A204.1 (cell line): ENCODE measurements around the gene ARNT2.

Source experiments
- FAIRE-seq: peaks from 2 replicates; lab custom pipeline; 2012; peaks lifted over from hg19 to GRCh38; lab: Jason Lieb, UNC

The ARNT2 gene

DNA sequence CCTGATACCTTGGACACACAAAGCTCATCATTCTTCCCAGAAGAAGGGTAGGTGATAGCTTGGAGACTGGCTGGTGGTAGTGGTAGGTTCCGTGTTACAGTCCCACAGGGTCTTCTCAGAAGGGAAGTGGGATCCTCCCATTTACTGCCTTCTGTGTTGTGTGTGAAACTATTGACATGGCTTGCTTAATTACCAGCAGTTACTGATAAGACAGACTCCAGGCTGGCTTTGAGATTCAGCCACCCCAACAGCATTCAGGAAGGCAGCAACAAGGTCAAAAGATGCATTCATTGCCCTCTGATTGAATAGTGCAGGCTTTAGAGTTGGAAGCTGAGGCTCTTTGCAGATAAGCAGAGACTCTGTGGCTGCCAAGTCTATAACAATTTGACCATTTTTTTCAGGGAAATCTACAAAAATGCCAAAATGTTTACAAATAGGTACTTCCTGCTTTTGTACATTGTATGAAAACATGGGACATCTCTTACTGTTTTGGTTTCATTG lies 7.7 kb downstream of the ARNT2 start:
- FAIRE-seq = no peak

DNA sequence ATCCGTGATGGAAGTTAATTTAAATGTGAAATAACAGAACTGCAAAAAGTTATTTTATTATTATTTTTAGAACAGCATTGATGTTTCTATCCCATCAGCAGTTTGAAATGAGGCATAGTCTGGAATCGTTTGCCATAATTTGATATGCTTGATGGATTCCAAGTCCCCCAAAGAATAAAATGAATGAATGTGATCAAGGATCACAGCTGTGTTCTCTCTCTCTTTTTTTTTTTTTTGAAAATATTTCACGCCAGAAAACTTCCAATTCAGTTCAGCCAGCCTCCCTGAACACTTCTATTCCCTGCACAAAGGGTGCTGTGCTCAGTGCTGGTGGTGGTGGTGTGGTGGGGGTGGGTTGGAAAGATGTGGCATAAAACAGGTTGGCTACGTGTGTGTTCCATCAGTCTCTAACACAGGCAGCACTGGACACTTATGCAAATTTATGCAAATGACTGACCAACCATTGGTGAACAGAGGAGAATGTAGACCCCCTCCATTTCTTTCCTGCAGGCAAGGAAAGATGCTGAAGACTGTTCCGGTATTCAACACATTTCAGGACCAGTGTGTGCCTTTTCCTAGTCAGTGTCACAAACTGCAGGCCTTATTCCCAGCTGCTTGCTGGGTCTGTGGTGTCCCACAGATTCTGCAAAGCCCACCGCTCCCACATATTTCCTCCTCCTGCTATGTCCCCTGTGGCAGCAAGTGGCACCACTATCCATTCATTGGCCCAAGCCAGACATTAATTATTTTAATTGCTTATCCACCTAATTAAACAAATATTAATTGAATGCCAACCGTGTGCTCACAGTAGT lies 10.6 kb downstream of the ARNT2 start:
- no peak for FAIRE-seq

DNA sequence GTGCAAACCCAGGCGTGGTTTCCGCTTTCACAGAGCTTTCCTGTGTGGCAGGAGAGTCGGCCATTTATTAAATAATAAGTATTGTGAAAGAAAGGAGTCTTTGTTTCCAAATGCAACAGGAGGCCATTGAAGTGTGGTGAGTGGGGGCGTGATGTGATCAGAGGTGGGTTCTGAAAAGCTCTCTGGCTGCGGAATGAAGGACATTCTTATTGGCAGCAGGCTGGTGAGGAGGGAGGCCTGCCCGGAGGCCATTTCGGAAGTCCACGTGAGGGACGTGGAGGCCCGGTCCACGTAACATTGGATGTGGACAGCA lies 11.1 kb downstream of the ARNT2 start:
- FAIRE-seq = no peak

DNA sequence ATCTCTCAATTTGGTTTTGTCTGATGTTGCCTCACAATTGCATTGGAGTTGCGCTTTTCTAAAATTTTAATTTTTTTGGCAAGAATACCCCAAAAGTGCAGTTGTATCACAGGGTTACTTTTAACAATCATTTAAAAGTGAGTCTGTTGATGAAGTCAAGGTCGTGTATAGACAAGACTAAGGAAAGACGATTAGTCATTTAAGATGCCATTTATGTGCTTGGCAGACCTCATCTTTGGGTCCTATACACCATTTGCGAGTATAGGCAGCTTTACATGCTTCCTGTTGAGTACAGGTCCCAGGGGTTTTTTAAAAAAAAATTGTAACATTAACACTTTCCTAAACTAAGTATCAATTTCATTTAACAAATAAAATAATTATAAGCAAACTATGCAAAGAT lies 12.5 kb downstream of the ARNT2 start:
- no peak for FAIRE-seq

DNA sequence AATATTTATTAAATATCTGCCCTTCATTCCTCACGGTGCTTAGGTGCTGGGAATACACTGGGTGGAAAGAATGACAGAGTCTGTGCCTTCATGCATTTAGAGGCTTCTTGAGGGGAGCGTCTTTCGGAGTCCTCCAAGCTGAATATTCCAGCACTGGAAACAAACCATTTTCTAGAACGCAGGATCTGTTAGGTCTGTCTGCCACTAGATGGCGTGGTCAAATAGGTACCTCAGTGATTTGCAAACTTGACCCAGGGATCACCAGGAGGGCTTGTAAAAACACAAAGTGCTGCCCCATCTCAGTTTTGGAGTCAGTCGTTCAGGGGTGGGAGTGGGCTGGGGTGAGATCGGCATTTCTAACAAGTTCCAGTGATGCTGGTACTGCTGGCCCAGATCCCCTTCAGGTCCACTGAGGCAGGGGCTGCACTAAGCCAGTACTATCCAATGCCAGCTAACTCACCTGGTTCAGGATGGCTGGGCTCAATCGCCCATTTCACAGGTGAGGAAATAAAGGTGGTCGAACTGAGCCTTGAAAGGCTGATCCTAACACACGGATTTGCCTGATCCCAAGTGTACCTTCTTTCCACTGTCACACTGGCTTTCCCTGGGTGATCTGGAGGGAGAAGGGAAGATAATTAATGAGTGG lies 14.8 kb downstream of the ARNT2 start:
- FAIRE-seq = no peak

DNA sequence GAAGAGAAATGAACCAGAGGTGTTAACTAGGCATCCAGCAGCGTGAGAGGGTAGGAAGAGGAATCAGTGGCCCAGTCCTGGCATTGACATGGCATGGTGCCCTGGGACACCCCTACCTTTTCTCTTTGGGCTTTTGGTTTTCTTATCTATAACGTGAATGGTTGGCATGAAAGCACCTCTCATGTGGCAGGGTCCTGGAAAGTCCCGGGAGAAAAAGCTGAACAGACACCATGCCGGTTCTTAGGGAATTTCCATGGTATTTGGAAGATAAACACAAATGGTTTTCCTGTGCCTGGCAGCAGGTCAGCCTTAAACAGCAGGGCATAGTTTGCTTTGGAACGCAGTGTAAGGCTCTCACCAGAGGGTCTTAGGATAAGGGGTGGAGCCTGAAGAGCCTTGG lies 15.4 kb downstream of the ARNT2 start:
- FAIRE-seq = no peak

DNA sequence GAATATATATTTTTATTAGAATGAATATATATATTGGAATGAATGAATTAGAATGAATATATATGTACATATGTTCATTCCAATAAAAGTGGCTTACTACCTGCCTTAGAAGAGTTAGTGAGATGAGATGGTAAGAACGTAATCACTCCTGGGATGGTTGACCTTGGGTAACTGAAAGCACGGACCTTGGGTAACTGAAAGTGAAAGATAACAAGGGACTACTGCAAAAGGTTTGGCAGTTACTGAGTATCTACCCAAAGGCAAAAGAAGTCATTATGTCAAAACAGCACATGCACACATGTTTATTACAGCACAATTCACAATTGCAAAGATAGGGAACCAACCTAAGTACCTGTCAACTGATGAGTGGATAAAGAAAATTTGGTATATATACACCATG lies 16.5 kb downstream of the ARNT2 start:
- no peak for FAIRE-seq

DNA sequence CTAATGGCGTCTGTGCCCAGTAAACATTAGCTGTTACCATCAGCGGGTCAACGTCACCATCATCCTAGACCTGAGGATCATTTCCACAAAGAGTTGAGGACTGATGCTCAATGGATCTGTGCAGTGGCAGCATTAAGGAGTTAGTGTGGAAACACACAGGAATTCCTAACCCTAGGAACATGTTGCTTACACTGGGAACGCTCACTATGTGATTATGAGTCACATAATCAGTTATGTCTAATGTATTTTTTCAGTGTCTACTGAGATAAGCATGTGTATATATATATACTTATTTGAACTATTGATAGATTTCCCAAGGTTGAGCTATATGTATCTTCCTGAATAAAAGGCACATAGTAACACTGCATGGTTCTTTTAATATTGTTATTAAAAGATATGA lies 19.0 kb downstream of the ARNT2 start:
- FAIRE-seq = no peak

DNA sequence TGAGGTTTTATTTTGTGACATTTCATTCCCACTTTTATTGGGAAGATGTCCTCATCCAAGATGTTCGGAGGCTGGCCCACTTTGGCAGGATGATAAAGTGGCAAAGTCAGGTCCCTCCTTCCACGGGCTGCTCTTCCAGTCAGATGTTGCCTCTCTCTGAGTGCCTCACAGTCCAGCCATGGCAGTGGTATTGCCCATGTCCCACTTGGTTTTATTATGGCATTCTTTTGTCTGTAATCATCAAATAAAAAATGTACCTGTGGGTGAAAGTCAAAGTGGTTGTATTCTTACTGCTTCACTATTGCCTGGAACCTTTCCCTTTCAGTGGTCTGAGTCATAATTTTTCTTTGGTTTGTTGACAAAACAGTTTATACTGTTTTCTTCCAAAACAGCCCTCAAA lies 20.2 kb downstream of the ARNT2 start:
- FAIRE-seq = no peak

DNA sequence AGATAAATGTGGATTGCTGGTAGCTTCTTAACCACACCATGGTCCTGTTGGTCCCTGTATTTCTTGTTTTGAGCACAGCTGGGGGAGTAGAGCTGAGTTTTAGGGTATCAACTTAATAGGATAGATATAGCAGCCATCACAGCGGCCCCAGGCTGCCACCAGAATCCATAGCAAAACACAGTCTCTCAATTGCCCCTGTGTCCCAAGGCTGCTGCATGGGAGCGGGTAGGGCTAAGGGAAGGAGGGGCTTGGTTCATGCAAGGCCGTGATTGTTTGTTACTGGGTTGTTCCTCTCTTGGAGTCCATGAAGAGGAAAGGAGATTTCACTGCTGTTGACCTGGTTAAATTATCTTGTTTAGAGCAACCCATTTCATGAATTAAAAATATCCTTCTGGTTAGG lies 22.1 kb downstream of the ARNT2 start:
- FAIRE-seq = no peak

DNA sequence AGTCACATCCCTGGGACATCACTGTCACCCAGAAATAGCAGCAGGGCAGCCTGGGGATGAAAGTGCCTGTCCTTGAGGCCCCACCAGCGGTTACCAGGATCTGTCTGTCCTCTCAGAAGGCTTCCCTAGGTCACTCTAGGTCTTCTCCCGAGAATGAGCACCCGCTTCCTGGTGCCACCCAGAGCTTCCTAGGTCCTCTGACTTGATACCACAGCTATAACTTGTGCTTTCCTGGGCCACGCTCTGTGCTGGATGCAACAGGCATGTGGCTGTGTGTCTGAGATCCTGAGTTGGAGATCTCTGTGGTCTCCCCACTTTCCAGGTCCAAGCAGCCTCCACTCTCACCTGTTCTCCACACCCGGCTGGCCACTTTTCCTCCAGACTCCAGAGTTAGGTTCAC lies 25.8 kb downstream of the ARNT2 start:
- no peak for FAIRE-seq

DNA sequence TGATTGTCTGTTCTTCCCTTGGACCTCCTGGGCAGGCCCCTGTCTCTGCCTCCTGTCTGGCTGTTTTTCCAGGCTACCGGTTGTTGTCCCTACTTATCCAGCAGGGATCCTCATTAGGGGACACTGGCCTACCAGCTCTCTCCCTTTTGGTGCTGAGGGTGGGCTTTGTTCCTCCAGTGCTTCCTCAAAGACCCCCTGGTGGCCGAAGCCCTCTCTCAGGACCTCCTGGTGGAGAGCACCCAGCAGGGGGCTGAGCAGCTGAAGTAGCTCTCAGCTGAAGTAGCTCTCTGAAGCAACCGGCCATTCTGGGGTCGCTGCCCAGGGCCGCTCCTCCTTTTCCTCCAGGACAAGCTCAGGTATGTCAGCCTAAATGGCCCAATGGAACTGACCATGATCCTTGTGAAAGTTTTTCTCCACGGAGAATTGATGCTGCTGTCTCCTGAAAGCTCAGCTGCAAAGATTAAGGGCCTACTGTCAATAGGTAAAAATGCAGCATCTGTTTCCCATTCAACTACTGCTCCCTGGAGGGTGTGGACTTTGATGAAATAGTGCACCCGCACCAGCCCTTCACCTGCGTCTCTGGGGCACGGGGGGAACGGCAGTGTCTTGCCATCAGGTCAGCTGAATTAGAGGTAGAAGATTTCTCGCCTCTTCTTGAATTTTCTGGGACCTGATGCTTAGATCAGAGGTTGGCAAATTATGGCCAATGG lies 27.6 kb downstream of the ARNT2 start:
- no peak for FAIRE-seq

DNA sequence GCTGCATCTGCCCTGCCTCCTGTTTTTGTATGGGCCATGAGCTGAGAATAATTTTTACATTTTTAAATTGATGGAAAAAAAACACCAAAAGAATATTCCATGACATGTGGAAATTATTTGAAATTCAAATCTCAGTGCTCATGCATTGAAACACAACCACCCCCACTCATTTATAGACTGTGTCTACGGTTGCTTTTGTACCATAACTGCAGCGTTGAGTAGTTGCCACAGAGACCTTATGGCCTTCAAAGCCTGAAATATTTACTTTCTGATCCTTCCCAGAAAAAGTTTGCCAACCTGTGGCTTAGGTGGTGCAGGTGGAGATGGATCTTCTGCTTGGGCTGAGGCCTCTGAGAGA lies 28.1 kb downstream of the ARNT2 start:
- FAIRE-seq = no peak

DNA sequence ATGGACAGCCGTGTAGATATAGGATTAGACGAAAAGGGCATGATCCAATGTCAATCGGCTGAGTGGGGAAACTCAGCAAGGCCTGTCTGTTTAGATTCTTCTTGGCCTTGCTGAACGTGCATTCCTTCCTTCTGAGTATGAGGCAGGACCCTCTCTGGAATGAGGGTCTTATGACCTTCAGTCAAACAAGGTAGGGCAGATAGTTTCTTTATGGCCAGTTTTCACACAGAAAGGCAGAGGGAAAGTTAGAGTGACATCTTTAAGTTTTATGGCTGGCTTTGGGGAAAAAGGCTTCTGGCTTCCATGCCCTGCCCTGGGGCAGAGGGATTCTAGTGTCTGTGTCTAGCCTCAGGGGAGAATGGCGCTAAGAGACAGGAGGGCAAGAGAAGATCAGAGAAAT lies 29.7 kb downstream of the ARNT2 start:
- FAIRE-seq = no peak

DNA sequence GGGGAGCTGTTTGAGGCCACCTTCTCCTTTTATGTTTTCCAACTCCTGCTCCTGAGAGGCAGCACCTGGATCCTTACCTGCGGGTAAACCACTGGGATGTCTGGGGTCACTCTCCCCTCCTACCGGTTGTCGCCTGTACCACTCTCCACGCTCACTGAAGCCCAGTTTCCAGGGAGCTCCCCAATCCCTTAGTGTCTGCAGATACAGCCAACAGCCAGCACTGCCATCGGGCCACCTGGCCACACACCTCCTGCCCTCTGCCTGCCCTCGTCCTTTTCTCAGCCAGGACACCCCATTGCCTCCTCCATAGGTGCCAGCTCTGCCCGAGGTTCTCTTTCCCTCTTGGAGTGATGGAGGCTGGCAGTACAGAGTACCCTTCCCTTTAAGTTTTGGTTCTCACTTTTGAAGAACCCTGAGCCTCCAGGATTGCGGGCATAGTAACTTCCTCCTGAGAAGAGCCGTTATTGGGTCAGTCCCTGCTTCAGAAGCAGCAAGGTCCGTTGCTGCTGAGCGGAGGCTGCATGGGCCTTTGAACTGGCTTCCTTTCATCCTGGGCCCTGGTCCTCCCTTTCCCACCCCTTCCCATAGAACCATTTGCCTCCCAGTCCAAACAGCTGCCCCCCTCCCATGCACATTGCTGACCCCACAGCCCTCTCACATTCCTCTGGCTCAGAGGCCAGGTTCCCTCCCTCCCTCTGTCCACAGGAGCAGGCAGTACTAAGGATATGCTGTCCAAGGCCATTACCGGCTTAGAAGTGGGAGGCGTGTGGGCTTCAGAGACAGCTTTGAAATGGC lies 30.9 kb downstream of the ARNT2 start:
- no peak for FAIRE-seq

DNA sequence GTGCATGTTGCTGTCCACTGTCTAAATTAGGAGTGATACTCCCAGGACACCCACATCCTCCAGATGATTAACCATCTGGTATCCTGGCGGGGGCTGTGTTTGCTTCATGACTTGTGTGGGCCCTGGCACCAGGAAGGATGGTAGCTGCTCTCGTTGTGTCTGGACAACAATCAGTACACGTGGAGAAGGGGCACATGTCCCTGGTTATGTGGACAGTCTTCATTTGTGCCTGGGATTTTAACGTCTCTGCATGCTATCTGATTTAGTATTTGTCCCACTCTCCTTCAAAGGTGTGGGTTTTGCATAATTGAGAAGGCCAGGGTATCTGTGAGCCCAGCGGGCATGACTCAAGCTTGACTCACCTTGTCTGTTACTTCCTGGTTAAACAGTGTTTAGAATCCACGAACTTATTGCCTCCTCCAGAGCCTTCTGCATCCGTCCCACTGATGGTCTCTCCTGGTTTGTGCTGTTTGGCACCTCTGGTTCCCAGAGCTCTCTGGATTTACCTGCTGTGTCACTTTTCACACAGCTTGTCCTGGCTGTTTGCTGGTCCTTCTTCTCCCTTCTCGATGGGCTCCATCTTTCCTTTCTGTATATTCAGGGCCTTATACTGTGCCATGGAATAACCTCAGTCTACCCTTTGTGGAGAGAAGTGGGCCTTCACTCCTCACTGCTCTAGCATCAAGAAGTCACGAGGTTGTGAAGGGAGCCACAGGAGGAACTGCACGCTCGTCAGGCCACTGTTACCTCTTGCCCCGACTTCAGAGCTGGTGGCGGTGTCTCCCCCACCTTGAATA lies 32.5 kb downstream of the ARNT2 start:
- FAIRE-seq = no peak

DNA sequence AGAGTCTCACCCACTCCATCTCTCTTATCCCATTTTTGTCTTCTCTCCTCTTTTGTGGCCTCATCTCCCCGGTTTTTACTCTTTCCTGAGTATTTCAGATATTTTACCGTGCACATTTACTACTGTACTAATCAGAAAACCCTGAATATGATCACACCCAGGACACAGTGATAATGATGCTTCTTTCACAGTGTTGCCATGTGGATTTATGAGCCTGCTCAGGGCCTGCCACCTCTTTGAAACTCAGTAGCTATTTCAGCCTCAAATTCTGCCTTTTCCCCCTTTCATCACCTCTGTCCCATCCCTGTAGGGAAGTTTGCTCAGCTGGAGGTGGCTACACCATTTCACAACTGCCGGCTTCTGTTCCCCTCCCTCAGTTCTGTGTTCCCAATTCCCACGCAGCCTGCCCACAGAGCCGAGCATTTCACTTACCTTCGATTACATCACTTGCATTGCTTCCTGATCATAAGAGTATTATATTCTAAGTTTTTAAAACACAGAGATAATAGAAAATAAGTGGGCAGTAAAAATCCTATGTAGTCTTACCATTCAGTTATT lies 33.2 kb downstream of the ARNT2 start:
- FAIRE-seq = no peak

DNA sequence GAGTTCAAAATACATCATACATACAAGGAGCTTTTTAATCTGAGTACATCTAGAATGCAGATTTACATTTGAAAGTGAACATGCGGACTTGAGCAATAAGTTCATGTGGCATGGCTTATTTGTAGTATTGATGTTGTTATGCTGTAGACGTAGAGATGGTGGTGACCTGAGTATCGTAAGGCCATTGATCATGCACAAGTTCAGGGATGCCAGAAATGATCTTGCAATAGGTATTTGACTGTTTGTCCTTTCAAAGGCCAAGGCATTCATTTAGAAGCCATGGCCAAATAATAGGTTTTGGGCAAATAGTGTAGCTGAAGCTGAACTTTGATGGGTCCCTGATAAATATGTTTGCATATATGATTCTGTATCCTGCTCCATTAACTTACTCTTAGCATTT lies 35.0 kb downstream of the ARNT2 start:
- no peak for FAIRE-seq

DNA sequence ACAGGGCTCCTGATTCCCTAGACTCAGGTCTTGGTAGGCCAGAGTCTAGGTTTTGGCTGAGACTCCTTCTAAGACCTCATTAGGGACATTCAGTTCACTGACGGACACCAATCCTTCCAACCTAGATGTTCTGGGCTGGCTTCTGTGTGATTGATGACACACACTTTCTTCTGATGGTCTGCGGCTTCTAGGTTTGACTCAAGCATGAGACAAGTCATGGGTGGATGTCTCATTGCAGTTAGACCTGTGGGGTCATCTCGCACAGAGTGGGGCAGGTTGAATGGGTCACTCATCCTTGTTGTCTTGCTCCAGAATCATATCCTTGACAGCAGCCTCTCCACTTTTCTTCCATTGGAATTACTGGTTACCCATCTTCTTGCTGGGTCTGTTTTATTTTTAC lies 35.8 kb downstream of the ARNT2 start:
- no peak for FAIRE-seq

DNA sequence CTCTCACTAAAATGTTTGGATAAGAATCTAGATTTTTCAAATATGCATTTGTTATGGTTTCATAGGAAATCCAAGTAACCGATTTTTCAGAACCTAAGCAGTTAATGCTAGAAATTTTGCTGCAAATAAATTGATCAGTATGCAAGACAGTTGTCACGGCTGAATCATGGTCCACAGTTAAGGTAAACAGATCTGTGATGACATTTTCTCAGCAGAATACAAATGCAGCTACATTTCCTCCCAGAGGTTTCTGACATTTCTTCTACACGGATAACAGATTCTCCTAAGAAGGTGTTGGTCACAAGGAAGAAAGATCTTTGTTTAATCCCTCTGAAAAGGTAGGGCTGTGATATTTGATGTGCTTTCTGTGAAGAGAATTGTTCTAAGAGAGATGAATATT lies 36.9 kb downstream of the ARNT2 start:
- FAIRE-seq = no peak

DNA sequence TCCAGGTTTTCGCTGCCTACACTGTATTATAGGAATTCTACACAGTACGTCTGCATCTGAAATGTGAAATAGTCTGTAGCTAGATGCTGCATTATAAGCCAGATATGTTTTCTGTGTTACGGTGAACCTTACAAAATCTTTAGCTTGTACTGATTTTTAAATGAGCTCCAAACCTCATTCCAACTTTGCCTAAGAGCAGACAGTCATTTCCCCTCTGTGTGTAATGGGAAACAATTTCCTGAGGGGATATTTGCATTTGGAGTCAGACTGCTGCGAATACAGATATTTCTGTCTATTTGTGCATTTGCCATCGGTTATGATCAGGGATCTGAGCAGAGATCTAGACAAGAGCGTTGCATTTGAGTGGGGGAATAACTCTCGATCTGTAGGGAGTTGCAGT lies 37.5 kb downstream of the ARNT2 start:
- FAIRE-seq = no peak
